ENCODE measurements around the gene RTL3.

RTL3 gene

GRCh38 chrX:78658414-78658813, 714 bp downstream of the RTL3 start:
- Histone ChIP-seq H3K9me3 (no peaks in the 10 kb centered on the region), H3K4me1 (ENCODE audit: control insufficient read depth in 1 of 2, insufficient read depth in 1 of 2, low read depth in 1 of 2, low read length in 1 of 2) (peaks cover 0 to 4% of the 10 kb centered on the region in 2 experiments), H3K4me3 (ENCODE audit: low read depth in 1 of 2, low read length in 1 of 2) (no peak overlapping the region), H3K27ac (no peak overlapping the region), H3K27me3 (no peaks in the 10 kb centered on the region), H3K36me3 (no peaks in the 10 kb centered on the region)
- TF ChIP-seq, protein P1, sequence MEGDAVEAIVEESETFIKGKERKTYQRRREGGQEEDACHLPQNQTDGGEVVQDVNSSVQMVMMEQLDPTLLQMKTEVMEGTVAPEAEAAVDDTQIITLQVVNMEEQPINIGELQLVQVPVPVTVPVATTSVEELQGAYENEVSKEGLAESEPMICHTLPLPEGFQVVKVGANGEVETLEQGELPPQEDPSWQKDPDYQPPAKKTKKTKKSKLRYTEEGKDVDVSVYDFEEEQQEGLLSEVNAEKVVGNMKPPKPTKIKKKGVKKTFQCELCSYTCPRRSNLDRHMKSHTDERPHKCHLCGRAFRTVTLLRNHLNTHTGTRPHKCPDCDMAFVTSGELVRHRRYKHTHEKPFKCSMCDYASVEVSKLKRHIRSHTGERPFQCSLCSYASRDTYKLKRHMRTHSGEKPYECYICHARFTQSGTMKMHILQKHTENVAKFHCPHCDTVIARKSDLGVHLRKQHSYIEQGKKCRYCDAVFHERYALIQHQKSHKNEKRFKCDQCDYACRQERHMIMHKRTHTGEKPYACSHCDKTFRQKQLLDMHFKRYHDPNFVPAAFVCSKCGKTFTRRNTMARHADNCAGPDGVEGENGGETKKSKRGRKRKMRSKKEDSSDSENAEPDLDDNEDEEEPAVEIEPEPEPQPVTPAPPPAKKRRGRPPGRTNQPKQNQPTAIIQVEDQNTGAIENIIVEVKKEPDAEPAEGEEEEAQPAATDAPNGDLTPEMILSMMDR (IDR thresholded peaks at IDR 0.05) = no peak

DNA sequence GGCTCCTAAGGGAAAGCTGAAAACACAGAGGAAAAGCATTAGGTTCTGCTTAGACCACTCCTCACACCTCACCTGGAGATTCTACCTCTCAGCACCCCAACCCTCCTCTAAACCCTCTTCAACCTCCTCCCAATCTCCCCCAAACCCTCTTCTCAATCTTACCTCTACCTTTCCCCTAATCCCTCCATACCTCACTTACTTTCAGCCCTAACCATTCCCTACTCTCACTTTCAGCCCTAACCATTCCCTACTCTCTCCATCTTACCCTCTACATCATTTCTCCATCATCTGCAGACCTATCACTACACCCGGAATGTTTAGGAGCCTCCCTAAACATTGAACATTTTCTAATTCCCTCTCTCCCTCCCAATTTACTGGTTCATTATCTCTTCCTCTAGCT, 3.5 kb downstream of the RTL3 start:
- TF ChIP-seq, protein P1 (IDR thresholded peaks at IDR 0.05) = no peak
- no peaks in the 10 kb centered on the region for H3K9me3 ChIP-seq
- no peaks in the 10 kb centered on the region for H3K27me3 ChIP-seq
- no peaks in the 10 kb centered on the region for H3K36me3 ChIP-seq
- H3K4me3 ChIP-seq (ENCODE audit: low read depth in 1 of 2, low read length in 1 of 2) = no peak overlapping the region
- H3K27ac ChIP-seq = no peak overlapping the region
- H3K4me1 ChIP-seq (ENCODE audit: control insufficient read depth in 1 of 2, insufficient read depth in 1 of 2, low read depth in 1 of 2, low read length in 1 of 2) = peaks cover 15 to 18% of the 10 kb centered on the region in 2 experiments

DNA sequence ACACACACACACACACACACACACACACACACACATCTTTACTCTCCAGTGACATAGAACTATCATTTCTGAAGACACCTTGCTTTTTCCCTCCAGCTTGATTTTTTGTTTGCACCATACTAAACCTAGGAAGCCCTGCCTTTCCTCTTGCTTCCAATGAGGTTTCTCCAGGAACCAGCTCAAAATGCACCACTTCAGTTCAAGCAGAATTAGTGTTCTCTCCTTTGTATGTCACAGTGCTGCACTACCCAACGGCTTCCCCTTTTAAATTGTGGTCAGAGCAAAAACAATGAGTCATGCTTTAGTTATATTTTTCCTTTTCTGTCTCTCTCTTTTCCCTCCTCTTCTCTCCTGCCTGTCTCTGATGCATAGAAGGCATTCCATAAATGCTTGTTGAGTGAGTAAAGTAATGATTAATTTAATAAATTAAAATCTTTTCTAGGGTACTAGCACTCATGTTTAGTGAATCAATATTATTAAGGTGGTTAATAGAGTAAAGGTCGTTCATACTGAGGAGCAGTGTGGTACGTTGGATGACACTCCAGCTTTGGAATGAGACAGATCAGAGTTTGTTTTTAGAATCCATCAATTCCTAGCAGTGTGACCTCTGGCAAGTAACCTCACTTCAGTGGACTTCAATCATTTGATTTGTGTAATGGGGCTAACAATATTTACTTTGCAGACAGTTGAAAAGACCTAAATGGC, 5.9 kb downstream of the RTL3 start:
- H3K36me3 ChIP-seq = no peaks in the 10 kb centered on the region
- no peak overlapping the region for H3K4me3 ChIP-seq (ENCODE audit: low read depth in 1 of 2, low read length in 1 of 2)
- no peaks in the 10 kb centered on the region for H3K27me3 ChIP-seq
- TF ChIP-seq, protein P1 (IDR thresholded peaks at IDR 0.05) = no peak
- peak overlapping the region; percentile 70 for H3K27ac ChIP-seq
- H3K4me1 ChIP-seq (ENCODE audit: control insufficient read depth in 1 of 2, insufficient read depth in 1 of 2, low read depth in 1 of 2, low read length in 1 of 2) = peaks cover 18 to 28% of the 10 kb centered on the region in 2 experiments
- H3K9me3 ChIP-seq = no peaks in the 10 kb centered on the region

DNA sequence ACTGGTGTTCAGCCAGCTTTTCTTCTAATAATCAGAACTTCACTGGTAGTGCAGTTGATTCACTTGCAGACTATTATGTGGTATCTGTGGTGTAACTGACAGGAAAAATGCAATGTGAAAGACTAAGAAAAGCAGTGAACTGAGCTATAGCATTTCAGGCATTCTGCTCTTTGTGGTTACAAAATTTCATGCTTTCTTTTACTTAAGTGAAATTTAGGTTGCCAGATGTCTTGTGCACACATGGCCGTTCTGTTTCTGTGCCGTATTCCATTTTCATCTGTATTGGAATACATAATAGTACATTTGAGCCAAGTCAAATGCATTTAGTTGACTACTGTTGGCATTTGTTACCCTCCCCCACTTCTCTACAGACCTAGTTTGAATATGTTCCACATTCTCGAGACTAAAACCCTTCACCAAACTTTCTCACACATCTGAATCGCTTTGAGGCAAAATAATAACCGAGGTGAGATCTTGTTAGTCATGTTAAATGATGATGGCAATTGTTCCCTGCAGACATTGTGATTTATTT, 8.2 kb downstream of the RTL3 start:
- TF ChIP-seq, protein P1 (IDR thresholded peaks at IDR 0.05) = no peak
- Histone ChIP-seq H3K4me3 (ENCODE audit: low read depth in 1 of 2, low read length in 1 of 2) (no peak overlapping the region), H3K27me3 (no peaks in the 10 kb centered on the region), H3K27ac (peak overlapping the region; percentile 55), H3K9me3 (no peaks in the 10 kb centered on the region), H3K4me1 (ENCODE audit: control insufficient read depth in 1 of 2, insufficient read depth in 1 of 2, low read depth in 1 of 2, low read length in 1 of 2) (peaks cover 18 to 28% of the 10 kb centered on the region in 2 experiments), H3K36me3 (no peaks in the 10 kb centered on the region)

- Histone ChIP-seq H3K36me3 (no peaks in the 10 kb centered on the region), H3K4me1 (ENCODE audit: control insufficient read depth in 1 of 2, insufficient read depth in 1 of 2, low read depth in 1 of 2, low read length in 1 of 2) (no peaks in the 10 kb centered on the region), H3K4me3 (ENCODE audit: low read depth in 1 of 2, low read length in 1 of 2) (no peak overlapping the region), H3K27ac (no peak overlapping the region), H3K27me3 (no peaks in the 10 kb centered on the region), H3K9me3 (no peaks in the 10 kb centered on the region)
- TF ChIP-seq, protein P1 (IDR thresholded peaks at IDR 0.05) = no peak
Measured at GRCh38 chrX:78643874-78644273, 15.3 kb downstream of the RTL3 start.
